Lower leg skin (tissue), 4 donors: Measurements from ENCODE around the gene CCDC187. TPM values are rescaled to one million over a fixed set of nuclear protein-coding genes. Genes with fewer than 3 reads are reported as not detected.

Experiments
- DNase-seq, 2 donors: peaks; one replicate each; pipeline ENCODE4 v3.0.0-alpha.2; 2019; ENCODE audit warnings: low spot score in 2 of 2
- H3K4me3 ChIP-seq: fragments of 200-600 bp; sonication (generic); 2 replicates; pipeline ENCODE4 v1.5.1; 2017; ENCODE audit warnings: mild to moderate bottlenecking, low read depth; ENCODE audit not compliant: poor library complexity, severe bottlenecking
- CTCF ChIP-seq, 3 donors: fragments of 450-650 bp; IDR thresholded peaks; one replicate each; pipeline ENCODE4 v1.5.1; 2016; ENCODE audit warnings: antibody characterized with exemption in 3 of 3, mild to moderate bottlenecking in 3 of 3, moderate library complexity in 2 of 3
- POLR2A ChIP-seq, 2 donors: fragments of 450-650 bp; IDR thresholded peaks; one replicate each; pipeline ENCODE4 v1.6.1; 2016 to 2017; ENCODE audit warnings: antibody characterized with exemption in 2 of 2, mild to moderate bottlenecking in 1 of 2, moderate library complexity in 1 of 2
- WGBS, 2 donors: methylation state at CpG; one replicate each; pipeline ENCODE4 v1.1.5; 2018; 5-methylcytosine and 5-hydroxymethylcytosine counted together
- intact Hi-C: fragments of 100-400 bp; cut with DNase I; formaldehyde crosslinking; loops from one replicate; pipeline ENCODE4 v1.15.0; 2023; ENCODE audit warnings: low total_unique reads
- total RNA-seq, 4 donors: library from RNA; depleted of rRNA; stranded (reverse); fragments of >200 nt; gene quantifications; one replicate each; pipeline ENCODE4 v1.1.0, GENCODE V29; 2016

Gene CCDC187
- total RNA-seq, 4 donors from 2014 or later, result 1.1 TPM; not detected in 3

GRCh38 chr9:136258786-136259516, 44.9 kb downstream of the CCDC187 start:
- intact Hi-C loops, result no loop called here
- TF ChIP-seq POLR2A (IDR thresholded peaks at IDR 0.05) (no peak), CTCF (IDR thresholded peaks at IDR 0.05) (no peak)
- WGBS, 2 donors, result 77 to 83% methylated on average over 22 of the region's 22 CpGs
- no peak overlapping the region for H3K4me3 ChIP-seq
- DNase-seq, result no peak

GRCh38 chr9:136258299-136258625, 45.6 kb downstream of the CCDC187 start:
- H3K4me3 ChIP-seq, result no peak overlapping the region
- TF ChIP-seq CTCF (IDR thresholded peaks at IDR 0.05), result no peak
- TF ChIP-seq POLR2A (IDR thresholded peaks at IDR 0.05), result no peak
- intact Hi-C loops, result no loop called here
- DNase-seq, result no peak
- 79 to 90% methylated on average over 13 of the region's 13 CpGs for WGBS, 2 donors

GRCh38 chr9:136257381-136258298, 46.3 kb downstream of the CCDC187 start:
- 79 to 83% methylated on average over 36 to 39 of the region's 39 CpGs for WGBS, 2 donors
- no peak for TF ChIP-seq POLR2A (IDR thresholded peaks at IDR 0.05)
- no peak for TF ChIP-seq CTCF (IDR thresholded peaks at IDR 0.05)
- intact Hi-C loops, result no loop called here
- DNase-seq, result no peak
- no peak overlapping the region for H3K4me3 ChIP-seq

GRCh38 chr9:136255896-136256890, 47.7 kb downstream of the CCDC187 start:
- H3K4me3 ChIP-seq, result no peak overlapping the region
- no peak for TF ChIP-seq POLR2A (IDR thresholded peaks at IDR 0.05)
- TF ChIP-seq CTCF (IDR thresholded peaks at IDR 0.05), result no peak
- WGBS, 2 donors, result 65 to 70% methylated on average over 28 of the region's 28 CpGs
- intact Hi-C loops, result no loop called here
- DNase-seq, result no peak

GRCh38 chr9:136255166-136255538, 48.7 kb downstream of the CCDC187 start:
- TF ChIP-seq POLR2A (IDR thresholded peaks at IDR 0.05) (no peak), CTCF (IDR thresholded peaks at IDR 0.05) (no peak)
- no peak for DNase-seq
- intact Hi-C loops, result no loop called here
- no peak overlapping the region for H3K4me3 ChIP-seq
- WGBS, 2 donors, result 32 to 39% methylated on average over 12 of the region's 12 CpGs
